OCI-LY1 (cell line): ENCODE results near the gene EHD1.

Source experiments
- H2AFZ ChIP-seq: fragments of 200-600 bp; sonication (generic), shearing (Covaris generic); 2 replicates; pipeline ENCODE4 v1.6.0; 2014; ENCODE audit warnings: antibody characterized with exemption, mild to moderate bottlenecking, low read length
- H3F3A ChIP-seq: fragments of 200-600 bp; sonication (generic), shearing (Covaris generic); 2 replicates; pipeline ENCODE4 v1.6.0; 2014; ENCODE audit warnings: mild to moderate bottlenecking, antibody characterized with exemption, low read length, moderate library complexity; ENCODE audit not compliant: insufficient read depth
- H3K27ac ChIP-seq: fragments of 200-600 bp; sonication (generic); 2 replicates; pipeline ENCODE4 v1.5.1; 2014; ENCODE audit warnings: low read length, mixed run types, mild to moderate bottlenecking, low read depth; ENCODE audit not compliant: poor library complexity, severe bottlenecking
- H3K27me3 ChIP-seq: fragments of 200-600 bp; sonication (generic); 2 replicates; pipeline ENCODE4 v1.6.0; 2014; ENCODE audit warnings: antibody characterized with exemption, mild to moderate bottlenecking, low read length, moderate library complexity; ENCODE audit not compliant: insufficient read depth
- H3K36me3 ChIP-seq: fragments of 200-600 bp; sonication (generic); 2 replicates; pipeline ENCODE4 v1.6.1; 2014; ENCODE audit warnings: mild to moderate bottlenecking, antibody characterized with exemption, low read length, moderate library complexity, mixed read lengths; ENCODE audit not compliant: insufficient read depth
- H3K4me1 ChIP-seq: fragments of 200-600 bp; sonication (generic); 2 replicates; pipeline ENCODE4 v1.5.1; 2014; ENCODE audit warnings: mild to moderate bottlenecking, low read length, moderate library complexity; ENCODE audit not compliant: insufficient read depth, severe bottlenecking
- H3K4me2 ChIP-seq: fragments of 200-600 bp; sonication (generic), shearing (Covaris generic); 2 replicates; pipeline ENCODE4 v1.6.1; 2014; ENCODE audit warnings: low read length
- H3K4me3 ChIP-seq: fragments of 200-600 bp; sonication (generic); 2 replicates; pipeline ENCODE4 v1.5.1; 2014; ENCODE audit warnings: low read length, low read depth, mild to moderate bottlenecking, mixed read lengths; ENCODE audit not compliant: poor library complexity, severe bottlenecking
- H3K79me2 ChIP-seq: fragments of 200-600 bp; shearing (Covaris generic); 2 replicates; pipeline ENCODE4 v1.6.1; 2016; ENCODE audit warnings: mixed run types, low read length, mixed read lengths; ENCODE audit not compliant: insufficient read depth
- H3K9ac ChIP-seq: fragments of 200-600 bp; sonication (generic), shearing (Covaris generic); 2 replicates; pipeline ENCODE4 v1.6.1; 2014; ENCODE audit warnings: mild to moderate bottlenecking, low read length, mixed read lengths
- H3K9me2 ChIP-seq: fragments of 200-600 bp; sonication (generic), shearing (Covaris generic); 2 replicates; pipeline ENCODE4 v1.6.1; 2014; ENCODE audit warnings: low read depth, mild to moderate bottlenecking, low read length, mixed read lengths
- H3K9me3 ChIP-seq: fragments of 200-600 bp; shearing (Covaris generic); 2 replicates; pipeline ENCODE4 v1.6.1; 2014; ENCODE audit warnings: low read length, mixed read lengths
- H4K20me1 ChIP-seq: fragments of 200-600 bp; sonication (generic), shearing (Covaris generic); 2 replicates; pipeline ENCODE4 v1.6.0; 2016; ENCODE audit warnings: mild to moderate bottlenecking, low read length; ENCODE audit not compliant: insufficient read depth
- EZH2 ChIP-seq: fragments of 200-600 bp; sonication (generic), shearing (Covaris generic); IDR thresholded peaks from 2 replicates; pipeline ENCODE4 v1.8.0; 2017; ENCODE audit warnings: borderline replicate concordance, mixed run types, mild to moderate bottlenecking, antibody characterized with exemption, low read length, moderate library complexity, mixed read lengths
- TF ChIP-seq, protein P1 (sequence below): fragments of 200-600 bp; sonication (generic), shearing (Covaris generic); IDR thresholded peaks from 2 replicates; pipeline ENCODE4 v1.5.1; 2017; ENCODE audit warnings: mild to moderate bottlenecking, antibody characterized with exemption, low read length, moderate library complexity, mixed read lengths

The EHD1 gene

DNA sequence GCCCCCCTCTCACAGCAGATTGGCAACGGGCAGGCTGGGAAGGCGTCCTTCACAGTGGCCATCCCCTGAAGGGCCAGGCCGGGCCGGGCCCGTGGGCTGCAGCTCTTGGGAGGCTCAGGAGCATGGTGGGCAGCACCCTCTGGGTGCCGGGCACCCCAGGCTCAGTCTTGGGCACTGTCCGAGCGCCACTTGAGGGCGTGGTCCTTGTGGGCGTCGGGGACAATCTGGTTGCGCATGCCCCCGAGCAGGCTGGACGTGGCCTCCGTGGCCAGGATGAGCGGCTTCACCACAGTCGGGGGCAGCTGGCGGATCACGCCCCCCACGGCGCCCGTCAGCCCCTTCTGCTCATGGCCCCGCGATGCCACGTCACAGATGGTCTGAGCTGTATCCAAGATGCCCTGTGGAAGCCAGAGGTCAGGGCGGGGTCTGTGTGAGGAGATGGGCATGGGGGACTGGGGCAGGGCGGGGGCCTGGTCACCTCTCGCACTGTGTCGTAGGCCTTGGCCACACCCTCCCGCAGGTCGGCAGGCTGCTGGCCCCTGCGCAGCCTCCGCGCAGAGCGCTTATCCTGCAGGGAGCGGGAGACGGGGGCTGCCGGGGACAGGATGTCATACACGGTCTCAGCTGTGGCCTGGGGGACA, 16.5 kb upstream of the EHD1 start:
- no peak overlapping the region for H3K27ac ChIP-seq
- no peaks in the 10 kb centered on the region for H4K20me1 ChIP-seq
- no peaks in the 10 kb centered on the region for H3K79me2 ChIP-seq
- no peak overlapping the region for H2AFZ ChIP-seq
- no peaks in the 10 kb centered on the region for H3F3A ChIP-seq
- no peaks in the 10 kb centered on the region for H3K9me2 ChIP-seq
- peaks cover 14% of the 10 kb centered on the region for H3K4me1 ChIP-seq
- H3K36me3 ChIP-seq: peaks cover 27% of the 10 kb centered on the region
- H3K4me3 ChIP-seq: no peak overlapping the region
- TF ChIP-seq, protein P1, sequence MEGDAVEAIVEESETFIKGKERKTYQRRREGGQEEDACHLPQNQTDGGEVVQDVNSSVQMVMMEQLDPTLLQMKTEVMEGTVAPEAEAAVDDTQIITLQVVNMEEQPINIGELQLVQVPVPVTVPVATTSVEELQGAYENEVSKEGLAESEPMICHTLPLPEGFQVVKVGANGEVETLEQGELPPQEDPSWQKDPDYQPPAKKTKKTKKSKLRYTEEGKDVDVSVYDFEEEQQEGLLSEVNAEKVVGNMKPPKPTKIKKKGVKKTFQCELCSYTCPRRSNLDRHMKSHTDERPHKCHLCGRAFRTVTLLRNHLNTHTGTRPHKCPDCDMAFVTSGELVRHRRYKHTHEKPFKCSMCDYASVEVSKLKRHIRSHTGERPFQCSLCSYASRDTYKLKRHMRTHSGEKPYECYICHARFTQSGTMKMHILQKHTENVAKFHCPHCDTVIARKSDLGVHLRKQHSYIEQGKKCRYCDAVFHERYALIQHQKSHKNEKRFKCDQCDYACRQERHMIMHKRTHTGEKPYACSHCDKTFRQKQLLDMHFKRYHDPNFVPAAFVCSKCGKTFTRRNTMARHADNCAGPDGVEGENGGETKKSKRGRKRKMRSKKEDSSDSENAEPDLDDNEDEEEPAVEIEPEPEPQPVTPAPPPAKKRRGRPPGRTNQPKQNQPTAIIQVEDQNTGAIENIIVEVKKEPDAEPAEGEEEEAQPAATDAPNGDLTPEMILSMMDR: no peak
- TF ChIP-seq EZH2: no peak
- H3K27me3 ChIP-seq: no peaks in the 10 kb centered on the region
- no peak overlapping the region for H3K4me2 ChIP-seq
- no peaks in the 10 kb centered on the region for H3K9me3 ChIP-seq
- H3K9ac ChIP-seq: no peak overlapping the region

DNA sequence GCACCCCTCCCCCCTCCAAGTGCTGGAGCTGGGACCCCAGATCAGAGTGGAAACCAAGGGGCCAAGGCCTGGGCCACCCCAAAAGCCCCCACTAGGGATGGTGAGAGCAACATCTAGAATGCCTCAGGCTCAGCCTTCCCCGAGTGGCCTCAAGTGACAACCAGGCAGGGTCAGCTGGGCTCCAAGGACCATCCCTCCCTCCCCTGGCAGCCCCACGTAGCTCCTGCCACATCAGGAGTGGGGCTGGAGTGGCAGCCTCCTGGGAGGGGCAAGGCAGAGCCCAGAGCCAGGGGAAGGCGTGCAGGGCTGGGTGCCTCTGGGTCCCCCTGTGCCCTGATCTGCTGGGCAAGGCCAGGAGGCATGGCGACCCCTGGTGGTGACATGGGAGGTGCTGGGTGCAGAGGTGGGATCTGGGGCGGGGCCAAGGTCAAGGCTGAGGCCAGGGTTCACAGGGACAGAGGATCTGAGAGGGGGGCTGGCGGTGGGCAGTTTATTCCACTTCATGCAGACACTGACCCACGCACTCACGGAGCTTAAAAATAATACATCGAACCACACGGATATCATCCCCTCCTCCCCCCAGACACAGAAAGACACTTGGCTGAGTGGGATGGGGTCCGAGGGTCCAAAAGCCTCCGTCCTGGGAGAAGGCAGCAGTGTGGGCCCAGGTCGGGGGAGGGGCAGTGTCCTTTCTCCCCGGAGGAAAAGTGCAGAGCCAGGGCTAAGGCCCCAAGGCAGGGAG, 15.8 kb upstream of the EHD1 start:
- Histone ChIP-seq H3K9ac (no peak overlapping the region), H3K79me2 (no peaks in the 10 kb centered on the region), H3K27me3 (no peaks in the 10 kb centered on the region), H3F3A (no peaks in the 10 kb centered on the region), H3K4me2 (no peak overlapping the region), H2AFZ (no peak overlapping the region), H3K9me2 (no peaks in the 10 kb centered on the region), H3K27ac (no peak overlapping the region), H3K36me3 (peaks cover 22% of the 10 kb centered on the region), H3K4me1 (peaks cover 14% of the 10 kb centered on the region), H3K4me3 (no peak overlapping the region), H4K20me1 (no peaks in the 10 kb centered on the region), H3K9me3 (no peaks in the 10 kb centered on the region)
- TF ChIP-seq, protein P1: peak; percentile 97
- TF ChIP-seq EZH2: no peak

DNA sequence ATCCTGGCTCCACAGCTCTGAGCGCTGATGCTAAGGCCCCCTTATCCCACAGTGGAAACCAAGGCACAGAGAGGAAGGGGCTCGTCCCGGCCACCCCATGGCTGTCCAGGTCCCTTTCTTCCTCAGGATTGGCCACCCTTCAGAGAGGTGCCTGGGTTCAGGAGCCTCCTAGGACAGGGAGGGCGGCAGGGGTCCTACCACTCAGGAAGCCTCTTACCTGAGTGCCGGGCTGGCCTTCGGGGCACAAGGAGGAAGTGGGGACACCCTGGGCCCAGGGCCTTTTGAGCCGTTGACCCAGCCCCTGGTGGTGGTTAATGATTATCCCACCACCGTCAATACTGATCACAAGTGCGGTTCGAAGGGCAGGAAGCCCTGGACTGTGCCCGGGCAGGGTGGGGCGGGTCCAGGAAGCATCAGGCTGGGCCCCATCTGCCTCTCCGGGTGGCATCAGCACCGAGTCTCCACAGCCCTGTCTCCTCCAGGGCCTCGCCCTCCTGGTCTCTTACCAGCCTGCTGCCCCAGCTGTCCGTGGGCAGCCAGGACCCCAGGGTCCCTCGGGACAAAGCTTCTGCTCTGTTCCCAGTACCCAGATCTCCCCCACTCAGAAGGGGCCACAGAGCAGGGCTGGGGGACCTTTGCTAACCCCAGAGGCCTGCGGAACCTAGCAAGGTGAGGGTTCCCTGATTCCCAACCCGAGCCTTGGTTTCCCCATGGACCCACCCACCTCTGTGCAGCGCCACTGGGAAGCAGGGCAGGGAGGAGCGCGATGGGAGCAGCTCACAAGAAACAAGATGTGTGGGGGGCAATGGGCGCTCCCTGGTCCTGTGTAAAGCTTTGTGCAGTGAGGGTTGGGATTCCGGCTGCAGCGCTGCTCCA, 15.0 kb upstream of the EHD1 start:
- Histone ChIP-seq H3F3A (no peaks in the 10 kb centered on the region), H3K4me3 (no peak overlapping the region), H2AFZ (no peak overlapping the region), H3K4me1 (peaks cover 18% of the 10 kb centered on the region), H3K79me2 (no peaks in the 10 kb centered on the region), H3K9me3 (no peaks in the 10 kb centered on the region), H3K9ac (no peak overlapping the region), H3K27me3 (no peaks in the 10 kb centered on the region), H3K4me2 (no peak overlapping the region), H3K27ac (no peak overlapping the region), H3K36me3 (peaks cover 17% of the 10 kb centered on the region), H3K9me2 (no peaks in the 10 kb centered on the region), H4K20me1 (no peaks in the 10 kb centered on the region)
- TF ChIP-seq, protein P1: no peak
- no peak for TF ChIP-seq EZH2
